ENCODE data around the gene KCNJ2. TPM values are rescaled to one million over a fixed set of nuclear protein-coding genes. Genes with fewer than 3 reads are reported as not detected.

The KCNJ2 gene
- total RNA-seq, 1 experiment from 2014 or later = 0.15 TPM

- Histone ChIP-seq H2BK12ac (ENCODE audit: insufficient read length, low read depth, low read length) (no peak overlapping the region), H2BK15ac (ENCODE audit: low read depth, low read length) (no peak overlapping the region), H2BK20ac (ENCODE audit: low read depth, low read length, poor library complexity, severe bottlenecking) (no peak overlapping the region), H3T11ph (ENCODE audit: low read length) (no peak overlapping the region), H3K4me2 (ENCODE audit: insufficient read depth, insufficient read length, low read length) (no peak overlapping the region), H4K8ac (replicated peaks; ENCODE audit: insufficient read length, low read depth, low read length) (no peak overlapping the region), H3K27me3 (ENCODE audit: insufficient read depth, low read length) (no peaks in the 10 kb centered on the region), H3K14ac (ENCODE audit: insufficient read depth, low read length) (no peak overlapping the region), H3K9me3 (ENCODE audit: control insufficient read depth, low read depth, low read length) (no peaks in the 10 kb centered on the region), H3K18ac (ENCODE audit: insufficient read length, low read depth, low read length) (no peak overlapping the region), H2BK120ac (ENCODE audit: low read depth, low read length, poor library complexity, severe bottlenecking) (no peak overlapping the region), H2BK5ac (ENCODE audit: insufficient read length, low read length) (no peak overlapping the region), H4K91ac (ENCODE audit: insufficient read length, low read depth, low read length) (no peak overlapping the region), H2AFZ (ENCODE audit: low read length) (no peak overlapping the region), H3K4me1 (ENCODE audit: insufficient read depth, low read length) (no peaks in the 10 kb centered on the region; the same call in 1 of the 2 replicates), H2AK5ac (ENCODE audit: insufficient read length, low read length) (no peak overlapping the region), H4K20me1 (ENCODE audit: control insufficient read depth, insufficient read depth, insufficient read length) (no peaks in the 10 kb centered on the region), H3K23me2 (ENCODE audit: insufficient read length, low read depth, low read length, poor library complexity, severe bottlenecking) (no peaks in the 10 kb centered on the region), H4K5ac (ENCODE audit: insufficient read length, low read depth, low read length) (no peak overlapping the region), H3K4ac (ENCODE audit: low read depth, low read length) (no peak overlapping the region), H3K9ac (ENCODE audit: extremely low read depth, insufficient read length, low read length) (no peak overlapping the region), H3K79me1 (ENCODE audit: insufficient read depth, low read depth, low read length, poor library complexity, severe bottlenecking) (no peaks in the 10 kb centered on the region), H3K79me2 (ENCODE audit: insufficient read depth, low read length) (no peaks in the 10 kb centered on the region), H3K56ac (ENCODE audit: insufficient read length, low read depth, low read length) (no peak overlapping the region), H3K23ac (ENCODE audit: insufficient read length, low read depth, low read length) (no peak overlapping the region), H3K27ac (ENCODE audit: insufficient read length, low read depth, low read length) (no peak overlapping the region)
- no peaks in the 10 kb centered on the region for H3K27me3 Mint-ChIP-seq (ENCODE audit: low read depth)
- no peaks in the 10 kb centered on the region for H3K9me3 Mint-ChIP-seq
- DNase-seq = no peak
- TF ChIP-seq CTCF (conservative IDR thresholded peaks at IDR 0.05) = no peak
- no peak overlapping the region for H3K4me3 Mint-ChIP-seq
- H3K4me1 Mint-ChIP-seq = no peaks in the 10 kb centered on the region
- no peaks in the 10 kb centered on the region for H3K36me3 Mint-ChIP-seq (ENCODE audit: insufficient read depth in 1 of 3, low read depth in 3 of 3)
- H3K27ac Mint-ChIP-seq = no peak overlapping the region
- no CpG with 5 or more reads among the region's 3 CpGs for WGBS (ENCODE audit: extremely low coverage, insufficient read length, low lambda C conversion rate)
Measured at GRCh38 chr17:70185285-70185684, 16.0 kb downstream of the KCNJ2 start.

Measured in H9 (cell line).